ENCODE measurements around the gene ELMOD3.

DNA sequence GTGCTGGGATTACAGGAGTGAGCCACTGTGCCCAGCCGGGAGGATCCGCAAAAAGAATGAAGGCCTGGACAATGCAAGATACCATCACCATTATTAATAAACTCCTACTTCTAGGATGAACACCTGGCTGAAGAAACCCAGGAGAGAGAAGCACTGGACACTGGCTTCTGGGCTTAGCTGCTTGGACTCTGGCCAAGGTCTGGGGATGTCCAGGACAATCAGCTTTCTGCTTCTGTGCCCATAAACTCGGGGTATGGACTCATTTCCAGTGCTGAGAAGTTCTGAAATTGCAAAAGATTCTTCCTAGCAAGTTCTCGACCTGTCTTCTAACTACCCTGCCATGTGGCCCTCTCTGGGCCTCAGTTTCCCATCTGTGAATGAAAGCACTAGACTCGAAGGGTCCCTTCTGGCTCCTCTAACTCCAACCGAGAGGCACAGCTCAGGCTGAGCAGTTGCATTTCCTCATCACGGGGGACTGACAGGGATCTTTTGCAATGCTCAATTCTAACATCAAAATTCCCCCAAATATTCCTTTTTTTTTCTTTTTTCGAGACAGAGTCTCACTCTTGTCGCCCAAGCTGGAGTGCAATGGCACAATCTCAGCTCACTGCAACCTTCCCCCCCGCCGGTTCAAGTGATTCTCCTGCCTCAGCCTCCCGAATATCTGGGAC lies 61.5 kb downstream of the ELMOD3 start:
- TF ChIP-seq EGR1 (conservative IDR thresholded peaks at IDR 0.05) (no peak), TFAM (CRISPR knock-in tag; conservative IDR thresholded peaks at IDR 0.05) (no peak), RAD21 (CRISPR knock-in tag; conservative IDR thresholded peaks at IDR 0.05 in 1 of 2, IDR thresholded peaks at IDR 0.05 in 1 of 2) (no peak), SRF (CRISPR knock-in tag; IDR thresholded peaks at IDR 0.05) (no peak)
- TF ChIP-seq, protein P1, sequence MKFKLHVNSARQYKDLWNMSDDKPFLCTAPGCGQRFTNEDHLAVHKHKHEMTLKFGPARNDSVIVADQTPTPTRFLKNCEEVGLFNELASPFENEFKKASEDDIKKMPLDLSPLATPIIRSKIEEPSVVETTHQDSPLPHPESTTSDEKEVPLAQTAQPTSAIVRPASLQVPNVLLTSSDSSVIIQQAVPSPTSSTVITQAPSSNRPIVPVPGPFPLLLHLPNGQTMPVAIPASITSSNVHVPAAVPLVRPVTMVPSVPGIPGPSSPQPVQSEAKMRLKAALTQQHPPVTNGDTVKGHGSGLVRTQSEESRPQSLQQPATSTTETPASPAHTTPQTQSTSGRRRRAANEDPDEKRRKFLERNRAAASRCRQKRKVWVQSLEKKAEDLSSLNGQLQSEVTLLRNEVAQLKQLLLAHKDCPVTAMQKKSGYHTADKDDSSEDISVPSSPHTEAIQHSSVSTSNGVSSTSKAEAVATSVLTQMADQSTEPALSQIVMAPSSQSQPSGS (CRISPR knock-in tag; IDR thresholded peaks at IDR 0.05) = no peak
- TF ChIP-seq, protein P2, sequence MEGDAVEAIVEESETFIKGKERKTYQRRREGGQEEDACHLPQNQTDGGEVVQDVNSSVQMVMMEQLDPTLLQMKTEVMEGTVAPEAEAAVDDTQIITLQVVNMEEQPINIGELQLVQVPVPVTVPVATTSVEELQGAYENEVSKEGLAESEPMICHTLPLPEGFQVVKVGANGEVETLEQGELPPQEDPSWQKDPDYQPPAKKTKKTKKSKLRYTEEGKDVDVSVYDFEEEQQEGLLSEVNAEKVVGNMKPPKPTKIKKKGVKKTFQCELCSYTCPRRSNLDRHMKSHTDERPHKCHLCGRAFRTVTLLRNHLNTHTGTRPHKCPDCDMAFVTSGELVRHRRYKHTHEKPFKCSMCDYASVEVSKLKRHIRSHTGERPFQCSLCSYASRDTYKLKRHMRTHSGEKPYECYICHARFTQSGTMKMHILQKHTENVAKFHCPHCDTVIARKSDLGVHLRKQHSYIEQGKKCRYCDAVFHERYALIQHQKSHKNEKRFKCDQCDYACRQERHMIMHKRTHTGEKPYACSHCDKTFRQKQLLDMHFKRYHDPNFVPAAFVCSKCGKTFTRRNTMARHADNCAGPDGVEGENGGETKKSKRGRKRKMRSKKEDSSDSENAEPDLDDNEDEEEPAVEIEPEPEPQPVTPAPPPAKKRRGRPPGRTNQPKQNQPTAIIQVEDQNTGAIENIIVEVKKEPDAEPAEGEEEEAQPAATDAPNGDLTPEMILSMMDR (IDR thresholded peaks at IDR 0.05 in 2 of 3, conservative IDR thresholded peaks at IDR 0.05 in 1 of 3; ENCODE audit: insufficient read depth in 2 of 3, low read depth in 1 of 3, low read length in 3 of 3) = no peak
- TF ChIP-seq, protein P3, sequence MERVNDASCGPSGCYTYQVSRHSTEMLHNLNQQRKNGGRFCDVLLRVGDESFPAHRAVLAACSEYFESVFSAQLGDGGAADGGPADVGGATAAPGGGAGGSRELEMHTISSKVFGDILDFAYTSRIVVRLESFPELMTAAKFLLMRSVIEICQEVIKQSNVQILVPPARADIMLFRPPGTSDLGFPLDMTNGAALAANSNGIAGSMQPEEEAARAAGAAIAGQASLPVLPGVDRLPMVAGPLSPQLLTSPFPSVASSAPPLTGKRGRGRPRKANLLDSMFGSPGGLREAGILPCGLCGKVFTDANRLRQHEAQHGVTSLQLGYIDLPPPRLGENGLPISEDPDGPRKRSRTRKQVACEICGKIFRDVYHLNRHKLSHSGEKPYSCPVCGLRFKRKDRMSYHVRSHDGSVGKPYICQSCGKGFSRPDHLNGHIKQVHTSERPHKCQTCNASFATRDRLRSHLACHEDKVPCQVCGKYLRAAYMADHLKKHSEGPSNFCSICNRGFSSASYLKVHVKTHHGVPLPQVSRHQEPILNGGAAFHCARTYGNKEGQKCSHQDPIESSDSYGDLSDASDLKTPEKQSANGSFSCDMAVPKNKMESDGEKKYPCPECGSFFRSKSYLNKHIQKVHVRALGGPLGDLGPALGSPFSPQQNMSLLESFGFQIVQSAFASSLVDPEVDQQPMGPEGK (CRISPR knock-in tag; IDR thresholded peaks at IDR 0.05; ENCODE audit: borderline replicate concordance) = no peak

Data from K562 (cell line).